ENCODE measurements around the gene PTPRF. TPM values are rescaled to one million over a fixed set of nuclear protein-coding genes. Genes with fewer than 3 reads are reported as not detected.

PTPRF gene
- 84.6 to 111 TPM (median 96.8 TPM) in 5 replicates for total RNA-seq (2022; extraction: Qiagen RNA extraction; ENCODE audit: low read depth)

GRCh38 chr1:43530483-43531106 lies at the start of gene PTPRF:
Gene PTPRF (plus strand): TSS chr1:43530883. CDS start chr1:43545076, 14,193 bp downstream.

Other genes starting within 250 kb of the PTPRF start
- not detected in 5 replicates for gene C1orf210, start 245.3 kb upstream of the PTPRF start, total RNA-seq (2022; extraction: Qiagen RNA extraction; ENCODE audit: low read depth)
- gene TIE1, start 229.9 kb upstream of the PTPRF start, total RNA-seq (2022; extraction: Qiagen RNA extraction; ENCODE audit: low read depth), result 0.03 TPM in 1 of 5 replicates, not detected in the others
- gene MPL, start 193.1 kb upstream of the PTPRF start, total RNA-seq (2022; extraction: Qiagen RNA extraction; ENCODE audit: low read depth), result 0.31 TPM in 1 of 5 replicates, not detected in the others
- gene CDC20, start 171.9 kb upstream of the PTPRF start, total RNA-seq (2022; extraction: Qiagen RNA extraction; ENCODE audit: low read depth), result 174 to 213 TPM (median 193 TPM) in 5 replicates
- gene ELOVL1, start 162.9 kb upstream of the PTPRF start, total RNA-seq (2022; extraction: Qiagen RNA extraction; ENCODE audit: low read depth), result 138 to 163 TPM (median 143 TPM) in 5 replicates
- gene MED8, start 141.1 kb upstream of the PTPRF start, total RNA-seq (2022; extraction: Qiagen RNA extraction; ENCODE audit: low read depth), result 34.9 to 41.5 TPM (median 36.7 TPM) in 5 replicates
- gene SZT2, start 141.0 kb upstream of the PTPRF start, total RNA-seq (2022; extraction: Qiagen RNA extraction; ENCODE audit: low read depth), result 4.9 to 7.9 TPM (median 6.6 TPM) in 5 replicates
- 10.8 to 18.9 TPM (median 15.5 TPM) in 5 replicates for gene HYI, start 77.0 kb upstream of the PTPRF start, total RNA-seq (2022; extraction: Qiagen RNA extraction; ENCODE audit: low read depth)
- gene KDM4A, start 119.3 kb downstream of the PTPRF start, total RNA-seq (2022; extraction: Qiagen RNA extraction; ENCODE audit: low read depth), result 15.4 to 16.9 TPM (median 15.9 TPM) in 5 replicates
- gene ST3GAL3, start 176.7 kb downstream of the PTPRF start, total RNA-seq (2022; extraction: Qiagen RNA extraction; ENCODE audit: low read depth), result 1.7 to 3.3 TPM (median 2.5 TPM) in 5 replicates